ENCODE results near the gene MYH13.

DNA sequence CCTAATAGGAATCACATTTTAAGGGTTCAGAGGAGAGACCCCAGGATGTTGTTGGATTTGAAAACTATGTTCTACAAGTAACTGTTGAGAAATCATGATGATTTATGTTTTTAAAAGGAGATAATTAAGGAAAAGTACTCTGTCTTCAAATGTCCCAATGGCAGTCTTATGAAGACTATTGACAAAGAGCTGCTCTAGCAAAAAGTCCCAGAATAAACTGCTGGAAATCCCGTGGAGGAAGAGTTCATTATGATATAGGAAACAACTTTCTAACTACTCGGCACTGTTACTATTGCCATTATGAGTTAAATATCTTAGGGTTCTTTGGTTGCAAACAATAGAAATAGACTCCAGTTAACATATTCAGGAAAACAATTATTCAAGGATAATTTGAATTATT is 108.8 kb downstream of the MYH13 start:
- TF ChIP-seq TCF7 (IDR thresholded peaks at IDR 0.05; ENCODE audit: borderline replicate concordance) (no peak), POLR2AphosphoS5 (IDR thresholded peaks at IDR 0.05; ENCODE audit: control insufficient read depth, insufficient read depth, low read depth, low read length) (no peak), POLR2A (conservative IDR thresholded peaks at IDR 0.05) (no peak)
- TF ChIP-seq, protein P1, sequence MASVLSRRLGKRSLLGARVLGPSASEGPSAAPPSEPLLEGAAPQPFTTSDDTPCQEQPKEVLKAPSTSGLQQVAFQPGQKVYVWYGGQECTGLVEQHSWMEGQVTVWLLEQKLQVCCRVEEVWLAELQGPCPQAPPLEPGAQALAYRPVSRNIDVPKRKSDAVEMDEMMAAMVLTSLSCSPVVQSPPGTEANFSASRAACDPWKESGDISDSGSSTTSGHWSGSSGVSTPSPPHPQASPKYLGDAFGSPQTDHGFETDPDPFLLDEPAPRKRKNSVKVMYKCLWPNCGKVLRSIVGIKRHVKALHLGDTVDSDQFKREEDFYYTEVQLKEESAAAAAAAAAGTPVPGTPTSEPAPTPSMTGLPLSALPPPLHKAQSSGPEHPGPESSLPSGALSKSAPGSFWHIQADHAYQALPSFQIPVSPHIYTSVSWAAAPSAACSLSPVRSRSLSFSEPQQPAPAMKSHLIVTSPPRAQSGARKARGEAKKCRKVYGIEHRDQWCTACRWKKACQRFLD (CRISPR knock-in tag; IDR thresholded peaks at IDR 0.05): no peak
- TF ChIP-seq, protein P2, sequence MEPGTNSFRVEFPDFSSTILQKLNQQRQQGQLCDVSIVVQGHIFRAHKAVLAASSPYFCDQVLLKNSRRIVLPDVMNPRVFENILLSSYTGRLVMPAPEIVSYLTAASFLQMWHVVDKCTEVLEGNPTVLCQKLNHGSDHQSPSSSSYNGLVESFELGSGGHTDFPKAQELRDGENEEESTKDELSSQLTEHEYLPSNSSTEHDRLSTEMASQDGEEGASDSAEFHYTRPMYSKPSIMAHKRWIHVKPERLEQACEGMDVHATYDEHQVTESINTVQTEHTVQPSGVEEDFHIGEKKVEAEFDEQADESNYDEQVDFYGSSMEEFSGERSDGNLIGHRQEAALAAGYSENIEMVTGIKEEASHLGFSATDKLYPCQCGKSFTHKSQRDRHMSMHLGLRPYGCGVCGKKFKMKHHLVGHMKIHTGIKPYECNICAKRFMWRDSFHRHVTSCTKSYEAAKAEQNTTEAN (CRISPR knock-in tag; IDR thresholded peaks at IDR 0.05): no peak
- TF ChIP-seq, protein P3, sequence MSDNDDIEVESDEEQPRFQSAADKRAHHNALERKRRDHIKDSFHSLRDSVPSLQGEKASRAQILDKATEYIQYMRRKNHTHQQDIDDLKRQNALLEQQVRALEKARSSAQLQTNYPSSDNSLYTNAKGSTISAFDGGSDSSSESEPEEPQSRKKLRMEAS (CRISPR knock-in tag; IDR thresholded peaks at IDR 0.05): no peak
